T-helper 1 cell treated with Interleukin-12 subunit alpha and Interleukin-12 subunit beta and Interleukin-4 antibody, amounts not matched to agents 30 ng/mL and 1 ng/mL, for 36 hours (primary cell): Measurements from ENCODE around the gene EPG5. TPM values are rescaled to one million over a fixed set of nuclear protein-coding genes. Genes with fewer than 3 reads are reported as not detected.
"Not testable (repeated sequence)": the region's sequence is repeated elsewhere in the genome, so short reads cannot be mapped to it uniquely, and the experiment has no call there.

Experiments
- intact Hi-C: fragments of 100-400 bp; cut with micrococcal nuclease; formaldehyde crosslinking; loops from one replicate; pipeline ENCODE4 v1.15.1; 2024
- total RNA-seq: library from RNA; stranded (reverse); gene quantifications from 2 replicates; pipeline ENCODE4 v1.2.3, GENCODE V29; 2022

Gene EPG5
- total RNA-seq, 1 donor from 2014 or later = 23.9 TPM

- intact Hi-C loops = no loop called here
These were observed 146.9 kb downstream of the EPG5 start for GRCh38 chr18:45820106-45820745.

GRCh38 chr18:45818765-45819164, 148.4 kb downstream of the EPG5 start:
- intact Hi-C loops = not testable (repeated sequence)

GRCh38 chr18:45817543-45817942, 149.6 kb downstream of the EPG5 start:
- intact Hi-C loops = no loop called here

- intact Hi-C loops = not testable (repeated sequence)
These were observed 152.4 kb downstream of the EPG5 start for GRCh38 chr18:45814733-45815132.

- intact Hi-C loops = loop anchor here (1.0 kb wide), 1 partner anchor 142 kb away; no protein-coding TSS in a partner anchor
These were observed 160.0 kb downstream of the EPG5 start for GRCh38 chr18:45807144-45807543.

GRCh38 chr18:45806226-45806625, 160.9 kb downstream of the EPG5 start:
- intact Hi-C loops = no loop called here

GRCh38 chr18:45805551-45805950, 161.6 kb downstream of the EPG5 start:
- intact Hi-C loops = no loop called here

- intact Hi-C loops = no loop called here
These were observed 164.2 kb downstream of the EPG5 start for GRCh38 chr18:45802814-45803492.

GRCh38 chr18:45801416-45802004, 165.6 kb downstream of the EPG5 start:
- intact Hi-C loops = no loop called here

Other genes with a start within 250 kb of the EPG5 start
- 0.44 and 0.59 TPM in 2 replicates for gene SLC14A1, start 243.1 kb downstream of the EPG5 start, total RNA-seq
- gene SIGLEC15, start 141.7 kb downstream of the EPG5 start, total RNA-seq = not detected in 2 replicates
- 13.8 and 14.2 TPM in 2 replicates for gene PSTPIP2, start 104.9 kb upstream of the EPG5 start, total RNA-seq
- gene ATP5F1A, start 131.0 kb upstream of the EPG5 start, total RNA-seq = 298 and 310 TPM in 2 replicates
- gene HAUS1, start 137.1 kb upstream of the EPG5 start, total RNA-seq = 39.5 and 39.8 TPM in 2 replicates